CD4-positive, alpha-beta T cell treated with Interleukin-1 beta for 1 hour (primary cell): ENCODE measurements around the gene CENPU.
"Not testable (repeated sequence)": the region's sequence is repeated elsewhere in the genome, so short reads cannot be mapped to it uniquely, and the experiment has no call there.

ENCODE experiments used
- DNase-seq, 2 donors: peaks; one replicate each; pipeline ENCODE4 v3.0.0-alpha.2; 2020 to 2022

The CENPU gene

DNA sequence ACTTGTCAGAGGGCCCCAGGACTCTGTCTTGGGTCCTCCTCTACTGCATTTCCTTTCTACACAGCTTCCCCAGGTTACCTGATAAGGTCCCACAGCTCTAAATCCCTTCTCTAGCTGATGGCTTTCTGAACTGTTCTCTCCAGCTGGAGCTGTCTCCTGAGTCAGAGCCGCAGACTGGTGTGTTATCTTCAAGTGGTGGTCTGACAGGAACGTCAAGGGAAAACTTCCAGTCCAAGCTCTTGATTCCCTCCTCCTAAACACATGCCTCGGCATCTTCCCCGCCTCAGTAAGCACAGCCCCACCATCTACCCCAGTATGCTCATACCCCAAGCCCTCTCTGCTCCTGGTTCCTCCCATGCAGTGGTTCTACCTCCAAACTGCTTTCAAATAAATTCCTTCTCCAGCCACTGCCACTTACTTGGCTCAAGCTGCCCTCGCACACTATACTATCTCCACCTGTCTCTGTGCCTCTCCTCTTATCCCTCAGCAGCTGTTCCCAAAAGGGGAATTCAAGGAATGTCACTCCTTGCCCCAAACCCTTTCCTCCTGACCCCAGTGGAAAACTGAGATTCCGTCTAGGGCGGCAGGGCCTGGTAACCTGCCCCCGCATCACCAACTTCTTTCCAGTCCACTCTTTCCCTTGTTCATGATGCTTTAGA, 17.2 kb upstream of the CENPU start:
- no peak for DNase-seq

DNA sequence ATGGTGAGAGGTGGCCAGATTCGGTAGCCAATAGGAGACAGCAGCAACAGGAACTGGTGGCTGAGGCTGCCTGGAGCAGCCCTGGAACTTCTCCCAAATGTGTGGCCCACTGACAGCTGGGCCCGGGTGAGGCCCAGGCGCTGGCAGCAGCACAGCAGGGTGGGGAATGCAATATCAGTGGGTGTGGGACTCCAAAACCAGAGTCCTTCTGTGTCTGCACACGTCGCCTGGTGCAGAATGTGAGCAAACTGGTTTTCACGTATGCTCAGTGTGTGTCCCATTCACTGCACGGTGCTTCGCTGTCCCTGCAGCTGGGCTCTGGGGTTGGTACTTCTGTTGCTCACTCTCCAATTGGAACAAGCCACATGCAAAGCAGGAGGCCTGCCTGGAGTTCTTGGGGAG, 14.4 kb upstream of the CENPU start:
- no peak for DNase-seq

DNA sequence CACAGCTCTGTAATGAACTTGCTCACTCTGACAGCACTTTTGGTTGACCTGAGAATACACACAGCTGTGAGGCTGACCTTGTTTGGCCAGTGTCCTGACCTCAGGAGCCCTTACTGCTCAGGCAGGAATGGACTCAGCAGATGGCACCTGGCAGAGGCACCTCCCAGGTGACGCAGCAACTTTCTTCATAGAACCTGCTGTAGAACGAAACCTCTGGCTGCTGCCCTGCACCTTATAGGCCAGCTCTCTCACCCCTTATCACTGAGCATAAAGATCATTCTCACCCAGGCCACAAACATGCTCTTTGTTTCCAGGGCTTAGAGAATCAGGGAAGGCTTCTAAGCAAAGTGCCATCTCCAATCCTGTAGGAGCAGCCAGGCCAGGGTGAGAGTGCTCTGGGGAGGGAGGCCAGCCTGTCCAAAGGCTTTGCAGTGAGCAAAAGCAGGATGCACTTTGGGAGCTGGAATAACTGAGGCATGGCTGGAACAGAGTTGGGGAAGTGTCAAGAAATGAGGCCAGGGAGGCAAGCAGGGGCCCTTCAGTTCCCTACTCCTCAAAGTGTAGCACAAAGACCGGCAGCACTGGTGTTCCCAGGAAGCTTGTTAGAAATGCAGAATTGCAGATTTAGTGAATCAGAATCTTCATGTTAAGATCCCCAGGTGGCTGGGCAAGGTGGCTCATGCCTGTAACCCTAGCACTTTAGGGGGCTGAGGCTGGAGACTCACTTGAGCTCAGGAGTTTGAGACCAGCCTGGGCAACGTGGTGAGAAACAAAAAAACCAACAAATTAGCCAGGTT, 13.3 kb upstream of the CENPU start:
- no peak for DNase-seq

DNA sequence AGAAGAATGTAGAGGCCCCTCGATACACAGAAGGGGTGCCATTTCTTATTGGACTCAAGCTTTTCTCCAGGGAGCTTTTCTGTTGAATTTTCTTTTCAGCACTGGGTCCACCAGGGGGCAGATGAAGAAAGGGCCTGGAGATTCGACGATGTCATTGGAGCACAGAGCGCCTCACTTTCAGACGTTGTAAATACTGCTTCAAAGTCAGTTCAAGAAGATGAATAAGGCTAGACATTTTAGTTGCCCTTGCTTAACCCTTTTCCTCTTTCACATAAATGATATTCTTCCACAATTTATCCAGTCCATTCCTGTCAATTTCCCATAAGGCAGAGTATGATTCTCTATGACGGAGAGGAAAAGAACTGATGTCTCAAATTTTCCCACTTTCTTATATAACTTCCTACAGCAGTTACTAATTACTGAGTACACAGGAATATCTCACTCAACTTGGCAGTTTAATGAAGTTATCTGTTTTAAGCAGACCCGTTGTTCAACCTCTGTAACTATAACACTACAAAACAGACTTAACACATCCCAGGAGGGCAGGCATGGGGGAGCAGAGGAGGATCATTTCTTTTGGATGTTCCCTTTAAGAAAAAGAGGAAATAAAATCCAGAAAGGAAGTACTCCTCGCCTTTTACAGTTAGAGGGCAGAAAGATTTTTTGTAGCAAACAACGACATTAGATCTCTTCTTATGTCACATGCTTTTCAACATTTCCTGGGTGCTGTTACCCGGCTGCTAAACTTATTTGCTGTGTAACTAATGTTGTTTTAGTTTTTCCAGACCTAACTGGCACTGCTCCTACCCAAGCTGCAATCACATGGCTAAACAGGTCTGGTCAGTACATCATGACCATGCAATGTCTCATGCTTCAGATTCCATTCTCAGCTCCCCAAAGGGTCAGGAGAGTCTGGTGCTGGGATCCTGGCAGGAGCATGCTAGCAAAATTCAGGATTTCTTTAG, 12.2 kb upstream of the CENPU start:
- DNase-seq = peak; percentile 69 to 71

DNA sequence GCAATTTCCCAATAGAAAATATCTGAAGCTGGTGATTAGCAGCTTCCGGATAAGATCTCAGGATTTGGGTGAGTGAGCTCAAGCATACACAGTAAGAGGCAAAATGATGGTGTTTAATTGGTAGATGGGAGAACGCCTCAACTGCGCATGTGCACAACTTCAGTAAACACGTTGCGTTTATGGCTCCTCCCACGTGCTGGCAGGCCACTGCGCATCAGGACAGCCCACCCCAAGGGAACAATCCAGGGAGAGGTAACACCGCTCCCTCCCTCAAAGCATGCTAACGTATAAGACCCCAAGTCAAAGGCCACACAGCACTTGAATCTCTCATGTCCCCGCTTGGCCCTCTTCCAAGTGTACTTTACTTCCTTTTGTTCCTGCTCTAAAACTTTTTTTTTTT, 10.3 kb upstream of the CENPU start:
- DNase-seq = no peak

DNA sequence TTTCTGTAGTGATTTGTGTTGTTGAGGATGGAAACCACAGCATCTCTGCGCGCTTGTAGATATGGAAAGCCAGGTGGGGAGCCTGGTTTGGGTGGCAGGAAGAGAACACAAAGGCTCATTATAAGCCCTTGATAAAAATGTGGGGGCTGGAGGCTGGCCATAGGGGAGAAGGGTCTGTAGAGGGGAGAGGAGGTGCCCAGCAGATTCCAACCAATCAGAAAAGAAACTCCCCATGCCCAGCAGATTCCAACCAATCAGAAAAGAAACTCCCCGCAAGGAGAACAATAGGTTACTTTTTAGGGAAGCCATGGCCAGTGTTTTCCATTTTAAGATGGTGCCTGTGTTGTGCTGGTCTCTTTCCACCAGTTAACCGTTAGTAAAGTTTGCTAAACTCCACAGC, 9.8 kb upstream of the CENPU start:
- no peak for DNase-seq

DNA sequence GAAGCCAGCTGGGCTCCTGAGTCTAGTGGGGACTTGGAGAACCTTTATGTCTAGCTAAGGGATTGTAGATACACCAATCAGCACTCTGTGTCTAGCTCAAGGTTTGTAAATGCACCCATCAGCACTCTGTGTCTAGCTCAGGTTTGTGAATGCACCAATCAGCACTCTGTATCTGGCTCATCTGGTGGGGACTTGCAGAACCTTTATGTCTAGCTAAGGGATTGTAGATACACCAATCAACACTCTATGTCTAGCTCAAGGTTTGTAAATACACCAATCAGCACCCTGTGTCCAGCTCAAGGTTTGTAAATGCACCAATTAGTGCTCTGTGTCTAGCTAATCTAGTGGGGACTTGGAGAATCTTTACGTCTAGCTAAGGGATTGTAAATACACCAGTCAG, 7.8 kb upstream of the CENPU start:
- DNase-seq = not testable (repeated sequence)

DNA sequence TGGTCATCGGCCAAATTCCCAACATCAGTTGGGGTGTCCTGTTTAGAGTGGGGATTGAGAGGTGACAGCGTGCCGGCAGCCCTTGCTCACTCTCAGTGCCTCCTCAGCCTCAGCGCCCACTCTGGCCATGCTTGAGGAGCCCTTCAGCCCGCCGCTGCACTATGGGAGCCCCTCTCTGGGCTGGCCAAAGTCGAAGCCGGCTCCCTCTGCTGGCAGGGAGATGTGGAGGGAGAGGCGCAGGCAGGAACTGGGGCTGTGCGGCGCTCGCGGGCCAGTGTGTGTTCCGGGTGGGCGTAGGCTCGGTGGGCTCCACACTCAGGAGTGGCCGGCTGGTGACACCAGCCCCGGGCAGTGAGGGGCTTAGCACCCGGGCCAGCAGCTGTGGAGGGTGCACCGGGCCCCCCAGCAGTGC, 7.1 kb upstream of the CENPU start:
- no peak for DNase-seq

DNA sequence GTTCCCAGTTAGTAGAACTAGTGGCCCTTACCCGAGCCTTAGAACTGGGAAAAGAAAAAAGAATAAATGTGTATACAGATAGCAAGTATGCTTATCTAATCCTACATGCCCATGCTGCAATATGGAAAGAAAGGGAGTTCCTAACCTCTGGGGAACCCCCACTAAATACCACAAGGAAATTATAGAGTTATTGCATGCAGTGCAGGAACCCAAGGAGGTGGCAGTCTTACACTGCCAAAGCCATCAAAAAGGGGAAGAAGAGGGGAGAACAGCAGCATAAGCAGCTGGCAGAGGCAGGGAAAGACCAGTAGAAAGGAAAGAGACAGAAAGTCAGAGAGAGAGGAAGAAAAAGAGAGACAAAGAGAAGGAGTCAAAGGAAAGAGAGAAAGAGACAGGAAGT, 5.7 kb upstream of the CENPU start:
- peak in 1 of 2 donors; percentile 31 for DNase-seq

DNA sequence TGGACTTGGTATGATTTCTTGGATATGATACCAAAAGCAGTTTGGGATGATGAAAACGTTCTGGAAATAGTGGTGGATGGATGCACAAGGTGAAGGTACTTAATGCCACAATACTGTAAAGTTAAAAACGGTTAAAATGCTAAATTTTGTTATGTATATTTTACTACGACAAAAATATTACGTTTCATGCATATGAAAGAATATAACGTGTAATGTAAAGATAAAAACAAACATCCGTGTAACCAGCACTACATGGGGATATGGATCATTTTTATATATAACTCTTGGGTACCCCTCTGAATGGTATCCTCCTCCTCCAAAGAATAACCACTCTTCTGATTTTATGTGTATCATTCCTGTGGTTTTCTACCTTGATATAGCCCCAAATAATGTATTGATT, 862 bp upstream of the CENPU start:
- no peak for DNase-seq

DNA sequence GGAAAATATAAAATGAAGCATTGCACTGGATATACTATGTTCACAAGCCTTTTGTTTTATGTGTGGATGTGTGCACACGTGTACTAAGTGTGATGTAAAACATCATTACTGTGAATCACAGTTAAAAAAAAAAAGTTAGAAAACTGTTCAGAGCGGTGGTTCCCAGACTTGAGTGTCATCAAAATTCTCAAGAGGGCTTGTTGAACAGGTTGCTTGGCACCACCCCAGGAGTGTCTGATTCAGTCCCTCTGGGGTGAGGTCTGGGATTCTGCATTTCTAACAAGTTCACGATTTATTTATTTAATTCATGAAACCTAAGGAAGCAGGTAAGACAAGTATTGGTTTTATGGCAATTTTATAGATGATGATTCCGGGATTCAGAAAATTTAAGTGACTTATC, 1.8 kb downstream of the CENPU start:
- no peak for DNase-seq

DNA sequence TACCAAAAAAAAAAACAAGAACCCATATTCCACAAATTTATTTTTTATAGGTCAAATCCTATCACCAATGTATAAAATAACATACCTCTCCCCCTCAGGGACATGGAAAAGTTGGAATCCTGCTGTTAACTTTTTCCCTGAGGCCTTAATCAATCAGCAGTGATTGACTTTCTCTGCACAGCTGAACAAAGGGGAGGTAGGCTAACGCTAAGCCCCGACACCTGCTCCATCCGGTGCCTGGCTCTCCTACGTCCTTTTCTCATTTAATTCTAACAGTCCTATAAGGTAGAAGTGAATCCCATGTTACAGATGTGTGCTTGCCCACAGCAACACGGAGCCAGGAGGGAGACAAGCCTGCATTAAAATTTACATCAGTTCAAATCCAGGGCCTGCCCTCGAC, 2.8 kb downstream of the CENPU start:
- no peak for DNase-seq

DNA sequence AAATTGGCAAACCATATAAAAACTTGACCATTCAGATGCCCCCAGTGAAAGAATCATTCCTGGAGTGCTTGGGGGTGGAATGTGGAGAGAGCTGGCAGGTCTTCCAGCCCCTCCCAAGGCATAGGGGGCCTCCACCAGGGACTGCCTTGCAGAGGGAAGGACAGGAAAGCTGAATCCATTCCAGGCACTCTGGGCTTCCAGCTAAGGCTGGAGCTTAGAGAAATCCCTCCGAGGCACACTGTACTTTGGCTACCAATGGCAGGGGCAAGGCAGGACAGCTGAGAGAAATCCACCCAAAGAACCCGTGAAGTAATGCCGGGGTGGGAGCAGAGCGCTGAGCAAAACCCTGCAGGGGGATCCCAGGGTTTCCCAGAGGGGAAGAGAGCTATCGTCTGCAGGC, 4.0 kb downstream of the CENPU start:
- no peak for DNase-seq

DNA sequence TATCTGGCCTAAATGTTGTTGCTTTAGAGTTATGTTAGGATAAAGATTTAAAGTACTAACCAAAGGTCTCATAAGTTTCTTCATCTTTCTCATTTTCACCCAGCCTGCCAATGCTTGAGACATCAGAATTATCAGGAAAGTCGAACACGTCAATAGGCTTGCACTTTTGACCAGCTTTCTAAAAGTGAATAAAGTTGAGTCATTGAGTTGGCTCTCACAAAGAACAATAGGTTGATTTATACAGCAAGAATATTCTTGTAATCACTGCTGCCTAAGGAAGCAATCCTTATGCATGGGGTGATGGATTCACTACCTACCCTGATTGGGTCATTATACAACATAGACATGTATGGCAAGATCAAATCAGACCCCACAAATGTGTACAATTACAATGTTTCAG, 5.0 kb downstream of the CENPU start:
- DNase-seq = no peak

DNA sequence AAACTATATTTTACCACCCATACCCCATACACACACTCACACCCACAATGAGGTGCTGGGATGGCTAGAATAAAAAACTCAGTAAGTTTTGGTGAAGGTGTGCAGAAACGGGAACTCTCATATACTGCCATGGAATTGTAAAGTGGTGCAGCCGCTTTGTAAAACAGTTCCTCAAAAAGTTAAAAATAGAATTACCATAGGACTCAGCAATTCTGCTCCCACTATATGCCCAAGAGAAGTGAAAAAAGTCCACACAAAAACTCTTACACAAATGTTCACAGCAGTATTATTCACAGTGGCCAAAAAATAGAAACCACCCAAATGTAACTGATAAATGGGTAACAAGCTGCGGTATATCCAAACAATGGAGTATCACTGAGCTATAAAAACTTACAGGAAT, 6.5 kb downstream of the CENPU start:
- DNase-seq = no peak

DNA sequence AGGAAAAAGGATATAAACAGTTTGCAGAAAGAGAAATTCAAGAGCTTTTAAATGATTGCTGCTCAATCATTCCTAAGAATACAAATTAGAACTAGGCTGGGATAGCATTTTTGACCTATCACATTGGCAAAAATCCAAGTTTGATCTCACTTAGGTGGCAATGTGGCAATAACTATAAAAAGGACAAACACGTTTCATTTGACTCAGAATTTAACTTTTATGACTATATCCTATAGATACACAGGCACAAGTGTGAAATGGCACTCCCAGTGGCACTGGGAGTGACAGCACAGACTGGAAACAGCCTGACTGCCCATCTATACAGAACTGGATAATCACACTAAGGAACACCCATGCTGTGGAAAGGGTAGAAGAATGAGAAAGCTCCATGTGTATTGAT, 11.1 kb downstream of the CENPU start:
- no peak for DNase-seq

DNA sequence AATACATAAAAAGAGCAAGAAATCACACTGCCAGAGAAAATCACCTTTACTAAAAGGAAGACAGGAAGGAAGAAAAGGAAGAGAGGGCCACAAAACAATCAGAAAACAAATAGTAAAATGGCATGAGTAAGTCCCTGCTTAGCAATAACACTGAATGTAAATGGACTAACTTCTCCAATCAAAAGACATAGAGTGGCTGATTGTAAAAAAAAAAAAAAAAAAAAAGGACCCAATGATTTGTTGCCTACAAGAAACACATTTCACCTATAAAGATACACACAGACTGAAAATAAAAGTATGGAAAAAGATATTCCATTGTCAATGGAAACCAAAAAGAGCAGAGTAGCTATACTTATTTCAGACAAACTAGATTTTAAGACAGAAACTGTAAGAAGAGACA, 12.6 kb downstream of the CENPU start:
- no peak for DNase-seq

DNA sequence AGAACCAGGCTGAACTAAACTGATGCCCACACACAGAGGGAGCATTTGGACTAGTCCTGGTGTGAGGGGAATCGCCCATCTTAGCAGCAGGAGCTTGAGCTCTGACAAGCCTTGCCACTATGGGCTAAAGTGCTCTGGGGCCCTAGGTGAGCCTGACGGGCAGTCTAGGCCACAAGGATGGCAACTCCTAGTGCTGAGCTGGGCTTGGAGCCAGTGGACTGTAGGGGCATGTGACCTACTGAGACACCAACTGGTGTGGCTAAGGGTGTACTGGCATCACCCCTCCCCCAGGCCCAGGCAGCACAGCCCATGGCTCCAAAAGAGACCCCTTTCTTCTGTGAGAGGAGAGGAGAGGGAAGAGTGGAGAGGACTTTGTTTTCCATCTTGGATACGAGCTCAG, 14.5 kb downstream of the CENPU start:
- no peak for DNase-seq

DNA sequence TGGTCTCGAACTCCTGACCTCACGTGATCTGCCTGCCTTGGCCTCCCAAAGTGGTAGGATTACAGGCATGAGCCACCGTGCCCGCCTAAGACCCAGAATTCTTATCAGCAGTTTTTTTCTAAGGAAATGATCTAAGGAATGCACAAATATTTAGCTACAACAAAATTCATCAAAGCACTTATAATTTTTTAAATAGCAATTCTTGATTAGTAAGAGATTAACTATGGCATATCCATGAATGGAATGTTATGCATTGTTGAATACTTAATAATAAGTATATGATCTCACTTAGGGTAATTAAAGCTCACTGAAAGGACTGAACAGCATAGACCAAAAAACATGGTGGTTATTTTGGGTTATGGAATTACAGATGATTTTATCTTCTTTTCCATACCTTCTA, 18.4 kb downstream of the CENPU start:
- DNase-seq = no peak

DNA sequence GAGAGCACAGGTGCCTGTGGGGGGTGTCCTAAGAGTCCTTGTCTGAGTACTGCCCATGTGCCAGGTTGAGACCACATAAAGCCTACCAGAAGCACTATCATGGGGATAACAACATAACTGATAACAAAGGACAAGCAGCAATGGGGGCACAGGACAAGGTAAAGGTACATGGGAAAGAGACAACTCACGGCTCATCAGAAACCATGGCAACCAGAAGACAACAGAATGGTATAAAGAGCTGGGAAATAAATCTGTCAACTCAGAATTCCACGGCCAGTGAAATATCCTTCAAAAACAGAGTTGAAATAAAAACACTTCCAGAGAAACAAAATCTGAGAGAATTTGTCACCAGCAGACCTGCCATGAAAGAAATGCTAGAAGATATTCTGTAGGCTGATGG, 20.0 kb downstream of the CENPU start:
- no peak for DNase-seq

DNA sequence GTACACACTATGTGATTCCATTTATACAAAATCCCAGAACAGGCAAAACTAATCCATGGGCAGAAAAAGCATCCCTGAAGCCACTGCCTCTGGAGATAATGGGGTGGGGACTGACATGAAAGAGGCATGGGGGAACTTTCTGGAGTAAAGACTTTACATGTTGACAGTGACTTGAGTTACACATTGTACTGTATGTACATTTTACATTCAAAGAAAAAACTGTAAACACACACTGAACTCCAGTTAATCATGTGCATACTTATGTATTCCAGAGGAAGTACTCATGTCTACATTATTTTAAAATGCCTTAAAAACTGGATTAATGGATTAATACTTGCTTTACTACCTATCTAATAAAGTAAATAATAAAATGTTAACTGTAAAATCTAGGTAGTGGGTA, 21.6 kb downstream of the CENPU start:
- no peak for DNase-seq

DNA sequence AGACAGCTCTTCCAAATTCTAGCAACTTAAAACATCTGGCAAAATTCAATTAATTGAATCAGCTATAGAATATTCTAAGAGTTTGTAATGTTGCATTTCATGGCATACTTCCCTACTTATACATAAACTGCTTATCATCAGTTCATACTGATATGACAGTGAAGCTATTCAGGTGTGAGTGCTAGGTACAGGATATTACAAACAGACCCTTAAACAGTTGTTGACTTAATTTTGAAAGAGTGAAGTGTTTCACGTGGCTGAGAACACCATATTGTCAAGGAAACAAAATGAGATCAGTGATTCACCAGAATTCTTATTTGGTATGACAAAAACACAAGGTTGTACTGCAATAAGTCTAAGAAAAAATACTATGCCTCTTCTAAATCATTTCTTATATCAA, 27.4 kb downstream of the CENPU start:
- no peak for DNase-seq

DNA sequence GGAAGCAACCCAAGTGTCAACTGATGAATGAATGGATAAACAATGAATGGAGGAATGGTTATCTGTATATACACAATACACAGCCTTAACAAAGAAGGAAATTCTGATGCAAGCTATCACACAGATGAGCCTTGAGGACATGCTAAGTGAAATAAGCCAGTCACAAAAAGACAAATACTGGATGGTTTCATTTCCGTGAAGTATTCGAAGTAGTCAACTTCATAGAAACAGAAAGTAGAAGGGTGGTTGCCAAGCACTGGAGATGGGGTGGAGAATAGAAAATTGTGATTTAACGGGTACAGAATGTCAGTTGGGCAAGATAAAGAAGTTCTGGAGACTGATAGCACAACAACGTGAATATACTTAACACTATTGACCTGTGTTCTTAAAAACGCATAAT, 28.2 kb downstream of the CENPU start:
- DNase-seq = peak in 1 of 2 donors; percentile 6

DNA sequence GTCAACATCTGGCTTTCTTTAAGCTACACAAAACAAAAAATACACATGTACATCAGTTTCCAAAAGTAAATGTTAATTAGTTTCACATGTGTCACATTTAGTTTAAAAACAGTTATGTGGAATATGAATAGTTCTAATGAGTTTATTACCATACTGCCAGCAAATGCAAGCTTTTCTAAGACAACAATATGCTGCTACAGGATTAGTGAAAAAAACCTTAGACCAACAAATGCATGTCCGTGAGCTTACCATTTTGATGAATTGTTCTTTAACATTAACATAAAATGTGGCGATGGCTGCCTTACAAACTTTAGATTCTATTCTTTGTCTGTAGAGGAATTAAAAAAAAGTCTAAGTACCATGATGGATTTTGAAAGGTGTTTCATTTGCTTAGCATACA, 31.8 kb downstream of the CENPU start:
- no peak for DNase-seq
